GM12878 (cell line): Measurements from ENCODE around the gene ZNF443. TPM values are rescaled to one million over a fixed set of nuclear protein-coding genes. Genes with fewer than 3 reads are reported as not detected.

Experiments
- BCL11A ChIP-seq: IDR thresholded peaks from 2 replicates; pipeline ENCODE4 v1.6.1; 2011; ENCODE audit warnings: low read depth, low read length
- FOS ChIP-seq: IDR thresholded peaks from 3 replicates; pipeline ENCODE4 v1.6.1; 2011; ENCODE audit warnings: borderline replicate concordance; ENCODE audit not compliant: insufficient read length; ENCODE audit errors: extremely low read depth
- MXI1 ChIP-seq: fragments of 150-350 bp; IDR thresholded peaks from 2 replicates; pipeline ENCODE4 v1.6.1; 2011; ENCODE audit warnings: low read depth, mild to moderate bottlenecking, inconsistent platforms, low read length, improper control_type of control experiment
- POLR2A ChIP-seq: IDR thresholded peaks from 2 replicates; pipeline ENCODE4 v1.6.1; 2011; ENCODE audit warnings: low read depth, mild to moderate bottlenecking, low read length
- RCOR1 ChIP-seq: conservative IDR thresholded peaks from 2 replicates; pipeline ENCODE4 v1.6.1; 2012; ENCODE audit warnings: low read depth, low read length, improper control_type of control experiment
- SP1 ChIP-seq: IDR thresholded peaks from one replicate; pipeline ENCODE4 v1.6.1; 2011; ENCODE audit warnings: low read depth, low read length
- polyA plus RNA-seq, 11 experiments: library from polyadenylated mRNA; depleted of rRNA in 4 of 11; unstranded in 6 of 11; stranded (reverse) in 5 of 11; fragments of >200 nt; fragmentation: Nextera tagmentation in 4 of 11; fragmentation: Illumina TruSeq in 1 of 11; extraction: Ambion mirVana in 4 of 11; extraction: Trizol in 1 of 11; gene quantifications; 1 replicate in 1 of 11; 2 replicates in 10 of 11; pipeline versions ENCODE4 v1.2.1 to v1.2.3, GENCODE V29; 2011 to 2016; ENCODE audit warnings: inconsistent platforms in 2 of 11, missing spikeins in 2 of 11, low read depth in 1 of 11
- total RNA-seq, 4 experiments: library from RNA; depleted of rRNA in 3 of 4; stranded (reverse); fragments of >200 nt in 3 of 4; fragmentation: Illumina TruSeq in 1 of 4; extraction: Trizol in 1 of 4; gene quantifications; 2 replicates each; pipeline versions ENCODE4 v1.2.1 to v1.2.3, GENCODE V29; 2013 to 2021
- TF ChIP-seq, protein P1 (sequence below): fragments of 150-350 bp; IDR thresholded peaks from 2 replicates; pipeline ENCODE4 v1.6.1; 2016; ENCODE audit warnings: low read depth, low read length
- TF ChIP-seq, protein P2 (sequence below): IDR thresholded peaks from 2 replicates; pipeline ENCODE4 v1.6.1; 2012; ENCODE audit warnings: mild to moderate bottlenecking, low read depth, low read length

Gene ZNF443
- total and polyA plus RNA-seq, 10 of the 15 experiments (the other 5 are each of a cell fraction or from before 2014, with no cell fraction given): 2.1 to 9.1 (median 3.9) TPM

DNA sequence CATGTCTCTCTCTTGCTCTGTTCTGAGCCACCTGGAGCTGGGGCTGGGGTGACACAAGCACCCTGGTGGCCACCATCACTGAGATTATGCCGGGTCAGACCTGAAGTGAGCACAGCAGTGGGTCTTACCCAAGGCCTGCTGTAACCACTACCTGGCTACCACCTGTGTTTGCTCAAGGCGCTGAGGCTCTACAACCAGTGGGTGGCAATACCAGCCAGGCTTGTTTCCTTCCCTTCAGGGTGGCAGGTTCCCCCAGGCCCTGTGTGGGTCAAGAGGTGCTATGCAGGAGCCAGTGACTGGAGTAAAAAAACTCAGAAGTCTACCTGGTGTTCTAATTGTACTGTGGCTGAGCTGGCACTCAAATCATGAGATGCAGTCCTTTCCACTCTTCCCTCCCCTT is 8.0 kb upstream of the ZNF443 start (continued):
- TF ChIP-seq, protein P1, sequence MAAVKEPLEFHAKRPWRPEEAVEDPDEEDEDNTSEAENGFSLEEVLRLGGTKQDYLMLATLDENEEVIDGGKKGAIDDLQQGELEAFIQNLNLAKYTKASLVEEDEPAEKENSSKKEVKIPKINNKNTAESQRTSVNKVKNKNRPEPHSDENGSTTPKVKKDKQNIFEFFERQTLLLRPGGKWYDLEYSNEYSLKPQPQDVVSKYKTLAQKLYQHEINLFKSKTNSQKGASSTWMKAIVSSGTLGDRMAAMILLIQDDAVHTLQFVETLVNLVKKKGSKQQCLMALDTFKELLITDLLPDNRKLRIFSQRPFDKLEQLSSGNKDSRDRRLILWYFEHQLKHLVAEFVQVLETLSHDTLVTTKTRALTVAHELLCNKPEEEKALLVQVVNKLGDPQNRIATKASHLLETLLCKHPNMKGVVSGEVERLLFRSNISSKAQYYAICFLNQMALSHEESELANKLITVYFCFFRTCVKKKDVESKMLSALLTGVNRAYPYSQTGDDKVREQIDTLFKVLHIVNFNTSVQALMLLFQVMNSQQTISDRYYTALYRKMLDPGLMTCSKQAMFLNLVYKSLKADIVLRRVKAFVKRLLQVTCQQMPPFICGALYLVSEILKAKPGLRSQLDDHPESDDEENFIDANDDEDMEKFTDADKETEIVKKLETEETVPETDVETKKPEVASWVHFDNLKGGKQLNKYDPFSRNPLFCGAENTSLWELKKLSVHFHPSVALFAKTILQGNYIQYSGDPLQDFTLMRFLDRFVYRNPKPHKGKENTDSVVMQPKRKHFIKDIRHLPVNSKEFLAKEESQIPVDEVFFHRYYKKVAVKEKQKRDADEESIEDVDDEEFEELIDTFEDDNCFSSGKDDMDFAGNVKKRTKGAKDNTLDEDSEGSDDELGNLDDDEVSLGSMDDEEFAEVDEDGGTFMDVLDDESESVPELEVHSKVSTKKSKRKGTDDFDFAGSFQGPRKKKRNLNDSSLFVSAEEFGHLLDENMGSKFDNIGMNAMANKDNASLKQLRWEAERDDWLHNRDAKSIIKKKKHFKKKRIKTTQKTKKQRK: no peak
- TF ChIP-seq RCOR1 (no peak), FOS (no peak), MXI1 (no peak), POLR2A (no peak), SP1 (no peak), BCL11A (no peak)
- TF ChIP-seq, protein P2, sequence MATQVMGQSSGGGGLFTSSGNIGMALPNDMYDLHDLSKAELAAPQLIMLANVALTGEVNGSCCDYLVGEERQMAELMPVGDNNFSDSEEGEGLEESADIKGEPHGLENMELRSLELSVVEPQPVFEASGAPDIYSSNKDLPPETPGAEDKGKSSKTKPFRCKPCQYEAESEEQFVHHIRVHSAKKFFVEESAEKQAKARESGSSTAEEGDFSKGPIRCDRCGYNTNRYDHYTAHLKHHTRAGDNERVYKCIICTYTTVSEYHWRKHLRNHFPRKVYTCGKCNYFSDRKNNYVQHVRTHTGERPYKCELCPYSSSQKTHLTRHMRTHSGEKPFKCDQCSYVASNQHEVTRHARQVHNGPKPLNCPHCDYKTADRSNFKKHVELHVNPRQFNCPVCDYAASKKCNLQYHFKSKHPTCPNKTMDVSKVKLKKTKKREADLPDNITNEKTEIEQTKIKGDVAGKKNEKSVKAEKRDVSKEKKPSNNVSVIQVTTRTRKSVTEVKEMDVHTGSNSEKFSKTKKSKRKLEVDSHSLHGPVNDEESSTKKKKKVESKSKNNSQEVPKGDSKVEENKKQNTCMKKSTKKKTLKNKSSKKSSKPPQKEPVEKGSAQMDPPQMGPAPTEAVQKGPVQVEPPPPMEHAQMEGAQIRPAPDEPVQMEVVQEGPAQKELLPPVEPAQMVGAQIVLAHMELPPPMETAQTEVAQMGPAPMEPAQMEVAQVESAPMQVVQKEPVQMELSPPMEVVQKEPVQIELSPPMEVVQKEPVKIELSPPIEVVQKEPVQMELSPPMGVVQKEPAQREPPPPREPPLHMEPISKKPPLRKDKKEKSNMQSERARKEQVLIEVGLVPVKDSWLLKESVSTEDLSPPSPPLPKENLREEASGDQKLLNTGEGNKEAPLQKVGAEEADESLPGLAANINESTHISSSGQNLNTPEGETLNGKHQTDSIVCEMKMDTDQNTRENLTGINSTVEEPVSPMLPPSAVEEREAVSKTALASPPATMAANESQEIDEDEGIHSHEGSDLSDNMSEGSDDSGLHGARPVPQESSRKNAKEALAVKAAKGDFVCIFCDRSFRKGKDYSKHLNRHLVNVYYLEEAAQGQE: no peak
